H9 (cell line): Measurements from ENCODE around the gene NDUFV1. TPM values are rescaled to one million over a fixed set of nuclear protein-coding genes. Genes with fewer than 3 reads are reported as not detected.

ENCODE experiments used
- DNase-seq: peaks from one replicate; pipeline ENCODE4 v3.0.0-alpha.2; 2017
- H2AFZ ChIP-seq: one replicate; pipeline ENCODE4 v1.6.1; 2013; ENCODE audit warnings: mild to moderate bottlenecking, low read length, control low read depth, moderate library complexity
- H2AK5ac ChIP-seq: 2 replicates; pipeline ENCODE4 v1.6.1; 2013; ENCODE audit warnings: low read length, control low read depth, mixed read lengths; ENCODE audit not compliant: insufficient read length
- H2BK120ac ChIP-seq: one replicate; pipeline ENCODE4 v1.6.1; 2013; ENCODE audit warnings: low read depth, mild to moderate bottlenecking, low read length, control low read depth, inconsistent platforms; ENCODE audit not compliant: poor library complexity, severe bottlenecking
- H2BK12ac ChIP-seq: 2 replicates; pipeline ENCODE4 v1.6.1; 2013; ENCODE audit warnings: low read length, control low read depth, mixed read lengths, low read depth; ENCODE audit not compliant: insufficient read length
- H2BK15ac ChIP-seq: 2 replicates; pipeline ENCODE4 v1.6.1; 2013; ENCODE audit warnings: low read depth, low read length, control low read depth
- H2BK20ac ChIP-seq: one replicate; pipeline ENCODE4 v1.6.1; 2013; ENCODE audit warnings: low read depth, mild to moderate bottlenecking, low read length, control low read depth, inconsistent platforms; ENCODE audit not compliant: poor library complexity, severe bottlenecking
- H2BK5ac ChIP-seq: 2 replicates; pipeline ENCODE4 v1.6.1; 2013; ENCODE audit warnings: low read length, control low read depth, mixed read lengths; ENCODE audit not compliant: insufficient read length
- H3K14ac ChIP-seq: 2 replicates; pipeline ENCODE4 v1.6.1; 2013; ENCODE audit warnings: low read length, control low read depth; ENCODE audit not compliant: insufficient read depth
- H3K18ac ChIP-seq: 2 replicates; pipeline ENCODE4 v1.6.1; 2013; ENCODE audit warnings: low read depth, mild to moderate bottlenecking, mixed read lengths, low read length, control low read depth; ENCODE audit not compliant: insufficient read length
- H3K23ac ChIP-seq: 2 replicates; pipeline ENCODE4 v1.6.1; 2013; ENCODE audit warnings: low read length, control low read depth, mixed read lengths, low read depth; ENCODE audit not compliant: insufficient read length
- H3K23me2 ChIP-seq: 2 replicates; pipeline ENCODE4 v1.6.1; 2013; ENCODE audit warnings: low read depth, mild to moderate bottlenecking, mixed read lengths, low read length, control low read depth; ENCODE audit not compliant: insufficient read length, poor library complexity, severe bottlenecking
- H3K27ac ChIP-seq: 2 replicates; pipeline ENCODE4 v1.5.1; 2013; ENCODE audit warnings: low read length, control low read depth, mixed read lengths, low read depth; ENCODE audit not compliant: insufficient read length
- H3K27me3 ChIP-seq: 2 replicates; pipeline ENCODE4 v1.6.1; 2013; ENCODE audit warnings: low read length, control low read depth, inconsistent platforms; ENCODE audit not compliant: insufficient read depth
- H3K4ac ChIP-seq: 2 replicates; pipeline ENCODE4 v1.6.1; 2013; ENCODE audit warnings: low read depth, mild to moderate bottlenecking, control low read depth, inconsistent platforms, low read length, moderate library complexity
- H3K4me1 ChIP-seq: 2 replicates; pipeline ENCODE4 v1.6.1; 2013; ENCODE audit warnings: low read length, control low read depth, inconsistent platforms; ENCODE audit not compliant: insufficient read depth
- H3K4me2 ChIP-seq: 2 replicates; pipeline ENCODE4 v1.6.1; 2013; ENCODE audit warnings: low read length, control low read depth, mixed read lengths; ENCODE audit not compliant: insufficient read length, insufficient read depth
- H3K56ac ChIP-seq: 2 replicates; pipeline ENCODE4 v1.6.1; 2013; ENCODE audit warnings: low read depth, mild to moderate bottlenecking, mixed read lengths, low read length, control low read depth; ENCODE audit not compliant: insufficient read length
- H3K79me1 ChIP-seq: 2 replicates; pipeline ENCODE4 v1.6.1; 2013; ENCODE audit warnings: low read depth, mild to moderate bottlenecking, moderate library complexity, low read length, control low read depth, inconsistent platforms; ENCODE audit not compliant: insufficient read depth, poor library complexity, severe bottlenecking
- H3K79me2 ChIP-seq: 2 replicates; pipeline ENCODE4 v1.6.1; 2013; ENCODE audit warnings: low read length, control low read depth, inconsistent platforms; ENCODE audit not compliant: insufficient read depth
- H3K9ac ChIP-seq: 2 replicates; pipeline ENCODE4 v1.6.1; 2013; ENCODE audit warnings: low read length, control low read depth, mixed read lengths; ENCODE audit not compliant: insufficient read length; ENCODE audit errors: extremely low read depth
- H3K9me3 ChIP-seq: one replicate; pipeline ENCODE4 v1.6.1; 2013; ENCODE audit warnings: low read depth, low read length, inconsistent platforms; ENCODE audit not compliant: control insufficient read depth
- H3T11ph ChIP-seq: one replicate; pipeline ENCODE4 v1.6.1; 2013; ENCODE audit warnings: mild to moderate bottlenecking, low read length, control low read depth, inconsistent platforms
- H4K20me1 ChIP-seq: one replicate; pipeline ENCODE4 v1.6.1; 2013; ENCODE audit not compliant: control insufficient read depth, insufficient read length, insufficient read depth
- H4K5ac ChIP-seq: 2 replicates; pipeline ENCODE4 v1.6.1; 2013; ENCODE audit warnings: low read depth, mild to moderate bottlenecking, mixed read lengths, low read length, control low read depth; ENCODE audit not compliant: insufficient read length
- H4K8ac ChIP-seq: replicated peaks from 2 replicates; pipeline ENCODE4 v1.6.1; 2013; ENCODE audit warnings: low read length, control low read depth, mixed read lengths, low read depth; ENCODE audit not compliant: insufficient read length
- H4K91ac ChIP-seq: 2 replicates; pipeline ENCODE4 v1.6.1; 2013; ENCODE audit warnings: low read depth, mild to moderate bottlenecking, moderate library complexity, mixed read lengths, low read length, control low read depth; ENCODE audit not compliant: insufficient read length
- H3K27ac Mint-ChIP-seq, 3 experiments: 2 replicates in 2 of 3; 3 replicates in 1 of 3; pipeline ENCODE4 v1.8.0; 2020 to 2021; ENCODE audit warnings: mixed read lengths in 3 of 3, mild to moderate bottlenecking in 1 of 3, moderate library complexity in 1 of 3
- H3K27me3 Mint-ChIP-seq: 2 replicates; pipeline ENCODE4 v1.8.0; 2021; ENCODE audit warnings: low read depth, mild to moderate bottlenecking, moderate library complexity, mixed read lengths
- H3K36me3 Mint-ChIP-seq, 3 experiments: 2 replicates in 2 of 3; 3 replicates in 1 of 3; pipeline ENCODE4 v1.8.0; 2020 to 2021; ENCODE audit warnings: low read depth in 3 of 3, mixed read lengths in 3 of 3; ENCODE audit not compliant: insufficient read depth in 1 of 3
- H3K4me1 Mint-ChIP-seq, 2 experiments: 2 replicates each; pipeline ENCODE4 v1.8.0; 2020; ENCODE audit warnings: mixed read lengths in 2 of 2
- H3K4me3 Mint-ChIP-seq, 2 experiments: 2 replicates in 1 of 2; 3 replicates in 1 of 2; pipeline ENCODE4 v1.8.0; 2020 to 2021; ENCODE audit warnings: mild to moderate bottlenecking in 2 of 2, mixed read lengths in 2 of 2, moderate library complexity in 1 of 2
- H3K9me3 Mint-ChIP-seq, 2 experiments: 2 replicates in 1 of 2; 3 replicates in 1 of 2; pipeline ENCODE4 v1.8.0; 2020; ENCODE audit warnings: mild to moderate bottlenecking in 2 of 2, mixed read lengths in 2 of 2, moderate library complexity in 1 of 2
- CTCF ChIP-seq: fragments of 200-600 bp; sonication (generic); conservative IDR thresholded peaks from 3 replicates; pipeline ENCODE4 v1.8.0; 2021; ENCODE audit warnings: antibody characterized with exemption, mild to moderate bottlenecking
- WGBS: extraction: QIAGEN DNeasy Blood & Tissue Kit; methylation state at CpG from one replicate; pipeline ENCODE4 v1.1.7; 2013; ENCODE audit warnings: missing lambda C conversion rate, low lambda C conversion rate, mixed read lengths; ENCODE audit not compliant: insufficient read length; ENCODE audit errors: extremely low coverage; 5-methylcytosine and 5-hydroxymethylcytosine counted together
- total RNA-seq: library from RNA; stranded (reverse); gene quantifications from 2 replicates; pipeline ENCODE4 v1.2.1, GENCODE V29; 2021

NDUFV1 gene
- total RNA-seq, 1 experiment from 2014 or later = 154 TPM

GRCh38 chr11:67592880-67593564 is 13.7 kb upstream of the NDUFV1 start:
- H3K56ac ChIP-seq = no peak overlapping the region
- H2AFZ ChIP-seq = no peak overlapping the region
- H3K79me1 ChIP-seq = no peaks in the 10 kb centered on the region
- H2AK5ac ChIP-seq = no peak overlapping the region
- H2BK15ac ChIP-seq = no peak overlapping the region
- no peak overlapping the region for H3K27ac Mint-ChIP-seq
- H3K23ac ChIP-seq = no peak overlapping the region
- no peak overlapping the region for H3K27ac ChIP-seq
- no peaks in the 10 kb centered on the region for H3K27me3 ChIP-seq
- peaks cover 3% of the 10 kb centered on the region for H4K20me1 ChIP-seq
- H3K27me3 Mint-ChIP-seq = peaks cover 1% of the 10 kb centered on the region
- no peak for DNase-seq
- no peak overlapping the region for H2BK120ac ChIP-seq
- peaks cover 2 to 18% (median 10%) of the 10 kb centered on the region in 3 experiments; a peak in 5 of 7 replicates for H3K36me3 Mint-ChIP-seq
- no peak overlapping the region for H2BK12ac ChIP-seq
- no peaks in the 10 kb centered on the region for H3K4me1 ChIP-seq
- H4K91ac ChIP-seq = no peak overlapping the region
- no peak overlapping the region for H4K5ac ChIP-seq
- H2BK5ac ChIP-seq = no peak overlapping the region
- H3T11ph ChIP-seq = no peak overlapping the region
- H3K79me2 ChIP-seq = no peaks in the 10 kb centered on the region
- no peak for TF ChIP-seq CTCF
- no peak overlapping the region for H2BK20ac ChIP-seq
- H3K18ac ChIP-seq = no peak overlapping the region
- H3K4me1 Mint-ChIP-seq = peaks cover 14 to 16% of the 10 kb centered on the region in 2 experiments
- peaks cover 11 to 12% of the 10 kb centered on the region in 2 experiments for H3K9me3 Mint-ChIP-seq
- no peak overlapping the region for H3K4ac ChIP-seq
- no peak overlapping the region for H3K9ac ChIP-seq
- no peak overlapping the region for H4K8ac ChIP-seq
- H3K4me3 Mint-ChIP-seq = no peak overlapping the region
- H3K9me3 ChIP-seq = no peaks in the 10 kb centered on the region
- no peak overlapping the region for H3K4me2 ChIP-seq
- H3K14ac ChIP-seq = no peak overlapping the region
- WGBS = no CpG with 5 or more reads among the region's 12 CpGs
- H3K23me2 ChIP-seq = no peaks in the 10 kb centered on the region
